Stimulated activated naive CD8-positive, alpha-beta T cell treated with anti-CD3 and anti-CD28 coated beads, Interleukin-15, amount 100 ng/mL, for 72 hours (primary cell): ENCODE data around the gene OBP2A.
A peak's percentile ranks its signal among the peaks of the same experiment; 100 is the strongest.
"Not testable (repeated sequence)": the region's sequence is repeated elsewhere in the genome, so short reads cannot be mapped to it uniquely, and the experiment has no call there.

ENCODE experiments used
- ATAC-seq: fragments of 150-1000 bp; cut with Tn5 transposase; 2 replicates; pipeline ENCODE4 v1.10.0; 2021; ENCODE audit warnings: mild to moderate bottlenecking, moderate library complexity
- DNase-seq, 2 donors: peaks; one replicate each; pipeline ENCODE4 v3.0.0; 2021 to 2022
- H3K27ac Mint-ChIP-seq, 2 donors: one replicate each; pipeline ENCODE4 v1.8.0; 2022; ENCODE audit warnings: mild to moderate bottlenecking in 2 of 2, mixed read lengths in 2 of 2, moderate library complexity in 2 of 2
- H3K27me3 Mint-ChIP-seq: one replicate; pipeline ENCODE4 v1.8.0; 2022; ENCODE audit warnings: mixed read lengths
- H3K4me1 Mint-ChIP-seq: one replicate; pipeline ENCODE4 v1.8.0; 2022; ENCODE audit warnings: mild to moderate bottlenecking, mixed read lengths
- H3K4me3 Mint-ChIP-seq, 2 donors: one replicate each; pipeline ENCODE4 v1.8.0; 2022; ENCODE audit warnings: mild to moderate bottlenecking in 2 of 2, mixed read lengths in 2 of 2, moderate library complexity in 1 of 2
- H3K9me3 Mint-ChIP-seq, 2 donors: one replicate each; pipeline ENCODE4 v1.8.0; 2022; ENCODE audit warnings: mixed read lengths in 2 of 2

OBP2A gene, protein sequence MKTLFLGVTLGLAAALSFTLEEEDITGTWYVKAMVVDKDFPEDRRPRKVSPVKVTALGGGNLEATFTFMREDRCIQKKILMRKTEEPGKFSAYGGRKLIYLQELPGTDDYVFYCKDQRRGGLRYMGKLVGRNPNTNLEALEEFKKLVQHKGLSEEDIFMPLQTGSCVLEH

DNA sequence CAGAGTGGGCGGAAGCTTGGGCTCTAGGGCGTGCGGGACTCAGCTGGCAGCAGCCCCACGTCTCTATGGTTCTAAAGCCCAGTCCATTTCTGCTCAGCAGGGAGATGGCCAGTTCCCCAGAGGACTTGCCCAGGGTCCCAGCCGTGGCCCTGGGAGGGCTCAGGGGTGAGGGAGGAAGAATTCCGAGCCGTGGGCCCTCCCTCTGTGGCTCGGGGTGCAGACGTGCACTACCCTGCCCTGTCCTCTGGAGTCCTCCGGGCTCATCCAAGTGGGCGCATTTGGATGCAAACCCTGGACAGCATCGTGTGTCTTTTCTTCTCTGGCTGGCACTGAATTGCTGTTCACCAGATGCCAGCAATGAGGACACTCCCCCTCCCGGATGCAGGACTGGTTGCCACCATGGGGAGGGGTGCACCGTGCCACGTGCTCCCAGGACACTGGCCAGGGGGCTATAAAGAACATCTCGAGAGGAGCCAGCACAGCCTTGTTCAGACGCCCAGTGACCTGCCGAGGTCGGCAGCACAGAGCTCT, at the start of gene OBP2A:
TSS of gene OBP2A (plus strand) at position 481 of the 531 bp plus-strand sequence. CDS start 55 bp downstream, outside the sequence.
- not testable (repeated sequence) for H3K27ac Mint-ChIP-seq, ATAC-seq

GRCh38 chr9:135498381-135499126, 47.4 kb upstream of the OBP2A start:
- no peaks in the 10 kb centered on the region for H3K9me3 Mint-ChIP-seq
- no peak overlapping the region for H3K4me3 Mint-ChIP-seq
- ATAC-seq (no peak), DNase-seq (no peak)
- peaks cover 30% of the 10 kb centered on the region for H3K4me1 Mint-ChIP-seq
- H3K27ac Mint-ChIP-seq, result no peak overlapping the region
- peaks cover 10% of the 10 kb centered on the region for H3K27me3 Mint-ChIP-seq

More for the DNA sequence above, at the start of gene OBP2A:
- peaks cover 11% of the 10 kb centered on the region for H3K27me3 Mint-ChIP-seq
- H3K9me3 Mint-ChIP-seq, DNase-seq, H3K4me1 Mint-ChIP-seq, H3K4me3 Mint-ChIP-seq: not testable (repeated sequence)

DNA sequence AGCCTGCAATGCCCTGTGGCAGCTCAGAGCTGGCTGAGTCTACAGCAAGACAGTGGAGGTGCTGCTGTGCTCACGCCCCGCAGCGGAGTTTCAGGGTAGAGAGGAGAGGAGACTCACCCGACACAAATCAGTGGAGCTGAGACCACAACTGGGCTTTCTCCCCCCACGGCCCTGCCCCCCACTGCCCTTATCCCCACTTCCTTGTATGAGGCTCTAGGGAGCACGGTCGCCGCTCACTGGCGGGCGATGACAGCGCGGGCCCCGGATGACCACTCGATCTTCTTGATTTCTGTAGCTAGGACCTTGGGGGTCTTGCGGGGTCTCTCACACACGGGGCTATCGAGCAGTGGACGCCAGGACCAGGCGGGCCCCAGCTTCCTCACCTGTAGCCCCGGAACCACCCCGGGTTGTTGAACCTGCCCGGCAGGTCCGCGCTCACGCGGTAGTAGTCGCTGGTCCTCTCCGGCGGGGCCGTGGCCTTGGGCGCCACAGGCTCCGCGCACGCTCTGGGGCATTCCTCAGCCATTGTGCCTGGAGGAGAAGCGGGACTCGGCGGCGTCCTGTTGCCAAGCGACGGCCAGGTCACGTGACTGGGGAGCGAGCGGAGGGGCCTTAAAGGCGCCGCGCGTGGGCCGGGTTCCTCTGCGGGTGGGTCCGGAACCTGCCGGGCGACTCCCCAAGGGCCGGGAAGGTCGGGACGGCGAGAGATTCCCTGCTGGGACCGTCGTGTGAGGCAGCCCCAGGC, 46.4 kb upstream of the OBP2A start:
- ATAC-seq (peak; percentile 53), DNase-seq (peak; percentile 69 to 80)
- Mint-ChIP-seq H3K4me1 (peaks cover 34% of the 10 kb centered on the region), H3K4me3 (peak overlapping the region; percentile 87 to 89), H3K9me3 (no peaks in the 10 kb centered on the region), H3K27me3 (peaks cover 10% of the 10 kb centered on the region), H3K27ac (peak overlapping the region in 1 of 2 donors; percentile 34)

DNA sequence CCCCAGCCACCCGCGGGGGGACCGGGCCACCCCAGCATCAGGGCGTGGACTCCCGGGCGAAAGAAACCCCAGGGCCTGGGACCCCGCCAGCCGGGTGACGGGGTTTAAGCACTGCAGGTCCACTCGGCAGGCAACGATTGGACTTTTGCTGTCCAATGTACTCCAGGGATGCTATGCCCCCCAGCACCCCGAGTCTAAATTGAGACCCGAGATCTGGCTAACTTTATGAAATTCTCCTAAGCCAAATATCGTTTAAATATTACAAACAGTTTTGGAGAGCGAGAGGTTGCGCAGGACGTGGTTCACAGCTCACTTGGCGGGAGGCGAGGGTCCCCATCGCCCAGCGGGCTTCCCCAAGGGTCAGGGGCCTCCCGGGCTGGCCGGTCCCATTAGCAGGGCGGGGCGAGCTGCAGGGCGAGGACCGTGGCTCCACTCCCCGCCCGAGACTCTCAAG, 45.8 kb upstream of the OBP2A start:
- Mint-ChIP-seq H3K27me3 (peaks cover 4% of the 10 kb centered on the region), H3K9me3 (no peaks in the 10 kb centered on the region), H3K4me3 (peak overlapping the region; percentile 89 to 94), H3K4me1 (peaks cover 34% of the 10 kb centered on the region), H3K27ac (no peak overlapping the region)
- ATAC-seq, result peak; percentile 5
- DNase-seq, result no peak

DNA sequence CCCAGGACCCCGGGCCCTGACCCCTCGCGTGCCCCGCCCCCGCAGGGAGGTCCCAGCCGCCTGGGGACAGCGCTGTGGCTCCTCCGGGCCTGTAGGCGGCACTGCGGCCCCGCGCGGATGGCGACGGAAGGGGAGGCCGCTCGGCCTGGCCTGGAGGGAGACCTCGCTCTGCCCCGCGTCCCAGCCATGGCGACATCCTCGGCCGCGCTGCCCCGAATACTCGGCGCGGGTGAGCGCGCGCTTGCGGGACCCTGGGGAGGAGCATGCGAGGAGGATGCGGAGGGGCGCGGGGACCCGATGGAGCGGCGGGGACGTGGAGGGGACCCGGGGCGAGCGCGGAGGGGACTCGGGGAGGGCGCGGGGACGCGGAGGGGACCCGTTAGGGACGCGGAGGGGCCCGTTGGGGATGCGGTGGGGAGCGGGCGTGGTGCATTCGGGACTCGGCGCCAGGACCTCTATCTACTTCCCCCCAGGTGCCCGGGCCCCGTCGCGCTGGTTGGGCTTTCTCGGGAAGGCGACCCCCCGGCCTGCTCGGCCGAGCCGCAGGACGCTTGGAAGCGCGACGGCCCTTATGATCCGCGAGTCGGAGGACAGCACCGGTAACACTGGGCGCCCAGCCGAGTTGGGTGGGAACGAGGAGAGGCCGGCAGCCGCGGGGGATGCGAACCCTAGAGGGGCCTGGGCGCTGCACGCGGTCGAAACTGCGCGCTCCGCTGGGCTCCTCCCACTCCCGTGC, 45.2 kb upstream of the OBP2A start, which contains the start of gene MRPS2:
TSS of gene MRPS2 (plus strand) at position 158 of the 736 bp plus-strand sequence. CDS start at position 187, 29 bp downstream.
- H3K27ac Mint-ChIP-seq, result peak within 1 kb of the TSS; percentile 98
- no peaks in the 10 kb centered on the region for H3K27me3 Mint-ChIP-seq
- peak; percentile 88 to 91 for DNase-seq
- peaks cover 34% of the 10 kb centered on the region for H3K4me1 Mint-ChIP-seq
- no peaks in the 10 kb centered on the region for H3K9me3 Mint-ChIP-seq
- ATAC-seq, result peak; percentile 95
- peak within 1 kb of the TSS; percentile 89 to 94 for H3K4me3 Mint-ChIP-seq

DNA sequence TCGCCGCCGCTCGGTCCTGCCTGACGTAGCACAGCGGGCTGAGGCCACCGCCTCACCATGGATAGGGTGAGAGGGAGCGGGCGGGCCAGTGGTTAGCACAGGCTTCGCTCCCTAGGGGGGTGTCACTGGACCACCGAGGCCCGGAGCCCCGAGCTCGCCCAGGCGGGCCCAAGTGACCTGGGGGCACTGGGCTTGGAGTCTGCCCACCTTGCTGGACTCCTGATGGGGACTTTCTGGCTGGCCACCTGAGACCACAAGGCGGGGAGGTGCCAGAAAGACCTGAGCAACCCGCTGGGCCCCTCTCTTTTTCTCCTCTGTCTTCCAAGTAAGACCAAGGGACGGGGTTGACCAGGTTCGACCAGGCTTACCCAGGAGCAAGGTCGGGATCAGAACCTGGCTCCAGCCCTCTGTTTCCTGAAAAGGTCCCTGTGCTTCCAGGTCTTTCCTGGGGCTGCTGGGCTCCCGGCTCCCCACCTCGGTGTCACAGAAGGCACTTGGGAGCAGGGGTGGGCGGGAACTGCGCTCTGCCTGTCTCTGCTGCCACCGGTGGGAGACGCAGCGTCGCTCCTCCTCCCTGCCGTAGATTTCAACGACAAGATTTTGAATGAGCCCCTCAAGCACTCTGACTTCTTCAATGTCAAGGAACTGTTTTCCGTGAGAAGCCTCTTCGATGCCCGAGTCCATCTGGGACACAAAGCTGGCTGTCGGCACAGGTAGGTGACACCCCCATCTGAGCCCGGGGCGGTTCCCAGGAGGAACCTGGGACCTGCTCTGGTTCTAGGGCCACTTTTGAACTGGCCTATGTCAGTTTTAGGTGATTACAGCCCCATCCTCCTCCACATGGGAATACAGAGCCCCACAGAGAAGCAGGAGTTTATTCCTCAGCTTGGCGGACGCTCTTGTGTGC, 44.4 kb upstream of the OBP2A start:
- Mint-ChIP-seq H3K9me3 (no peaks in the 10 kb centered on the region), H3K27me3 (no peaks in the 10 kb centered on the region), H3K4me3 (peak overlapping the region; percentile 89 to 94), H3K4me1 (peaks cover 34% of the 10 kb centered on the region), H3K27ac (peak overlapping the region; percentile 78 to 98)
- DNase-seq, result no peak
- ATAC-seq, result no peak

DNA sequence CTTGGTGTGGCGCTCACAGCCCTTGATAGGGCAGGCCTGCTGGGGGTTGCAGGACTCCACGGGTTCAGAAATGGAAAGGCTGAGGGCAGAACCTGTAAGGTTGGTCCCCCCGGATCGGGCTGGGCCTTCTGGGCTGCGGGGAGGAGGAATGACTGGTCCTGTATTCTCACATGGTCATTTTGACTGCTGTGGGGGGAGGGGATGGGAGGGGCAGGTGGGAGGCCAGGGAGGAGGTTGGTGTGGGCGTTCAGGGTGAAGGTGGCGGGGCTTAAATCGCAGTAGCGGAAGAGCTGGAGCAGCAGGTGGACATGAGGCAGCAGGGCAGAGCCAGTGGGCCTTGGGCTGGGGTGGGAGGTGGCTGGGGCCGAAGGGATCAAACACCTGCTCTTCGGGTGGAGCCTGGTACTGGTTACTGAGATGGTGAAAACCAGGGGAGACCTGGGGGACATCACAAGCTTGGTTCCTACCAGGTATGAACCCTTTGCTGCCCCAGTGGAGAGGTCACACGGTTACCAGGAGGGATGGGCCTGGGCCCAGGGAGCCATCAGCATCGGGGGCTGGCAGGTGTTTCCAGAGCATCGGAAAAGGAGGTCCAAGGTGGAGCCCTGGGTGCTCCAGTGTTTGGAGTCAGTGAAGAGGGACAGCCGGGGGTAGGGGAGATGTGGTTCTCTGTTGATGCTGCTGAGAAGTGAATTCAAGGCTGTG, 43.6 kb upstream of the OBP2A start:
- Mint-ChIP-seq H3K27ac (peak overlapping the region in 1 of 2 donors; percentile 93), H3K9me3 (no peaks in the 10 kb centered on the region), H3K4me1 (peaks cover 34% of the 10 kb centered on the region), H3K4me3 (peak overlapping the region; percentile 89 to 94), H3K27me3 (no peaks in the 10 kb centered on the region)
- ATAC-seq (no peak), DNase-seq (no peak)

DNA sequence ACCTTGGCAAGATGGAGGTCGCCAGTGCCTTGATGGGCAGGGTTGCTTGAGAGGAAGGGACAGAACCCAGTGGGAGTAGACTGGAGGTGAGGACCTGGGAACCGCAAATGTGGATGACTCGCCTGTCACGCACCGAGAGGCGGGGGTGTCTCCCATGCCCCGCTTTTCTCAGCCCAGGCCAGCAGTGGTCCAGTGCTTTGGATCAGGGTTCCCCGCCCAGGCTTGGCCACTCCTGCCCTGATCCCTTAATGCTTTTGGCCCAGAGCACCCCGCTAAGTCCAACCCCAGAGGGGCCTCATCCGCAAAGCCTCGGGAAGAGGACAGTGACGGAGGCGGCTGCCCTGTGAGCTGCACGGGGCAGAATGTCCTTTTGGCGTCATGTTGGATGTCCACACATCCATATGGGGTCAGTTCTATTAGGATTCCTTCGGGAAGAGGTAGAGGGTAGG, 43.0 kb upstream of the OBP2A start:
- no peak for ATAC-seq
- Mint-ChIP-seq H3K27ac (peak overlapping the region in 1 of 2 donors; percentile 83), H3K4me1 (peaks cover 34% of the 10 kb centered on the region), H3K4me3 (no peak overlapping the region), H3K27me3 (no peaks in the 10 kb centered on the region), H3K9me3 (peaks cover 0 to 2% of the 10 kb centered on the region in 2 donors)
- no peak for DNase-seq

- no peak overlapping the region for H3K27ac Mint-ChIP-seq
- ATAC-seq (no peak), DNase-seq (no peak)
- peaks cover 0 to 9% of the 10 kb centered on the region in 2 donors for H3K9me3 Mint-ChIP-seq
- H3K27me3 Mint-ChIP-seq, result peaks cover 7% of the 10 kb centered on the region
- peak overlapping the region in 1 of 2 donors; percentile 49 for H3K4me3 Mint-ChIP-seq
- peaks cover 34% of the 10 kb centered on the region for H3K4me1 Mint-ChIP-seq
These were observed 42.3 kb upstream of the OBP2A start for GRCh38 chr9:135503371-135504261.

DNA sequence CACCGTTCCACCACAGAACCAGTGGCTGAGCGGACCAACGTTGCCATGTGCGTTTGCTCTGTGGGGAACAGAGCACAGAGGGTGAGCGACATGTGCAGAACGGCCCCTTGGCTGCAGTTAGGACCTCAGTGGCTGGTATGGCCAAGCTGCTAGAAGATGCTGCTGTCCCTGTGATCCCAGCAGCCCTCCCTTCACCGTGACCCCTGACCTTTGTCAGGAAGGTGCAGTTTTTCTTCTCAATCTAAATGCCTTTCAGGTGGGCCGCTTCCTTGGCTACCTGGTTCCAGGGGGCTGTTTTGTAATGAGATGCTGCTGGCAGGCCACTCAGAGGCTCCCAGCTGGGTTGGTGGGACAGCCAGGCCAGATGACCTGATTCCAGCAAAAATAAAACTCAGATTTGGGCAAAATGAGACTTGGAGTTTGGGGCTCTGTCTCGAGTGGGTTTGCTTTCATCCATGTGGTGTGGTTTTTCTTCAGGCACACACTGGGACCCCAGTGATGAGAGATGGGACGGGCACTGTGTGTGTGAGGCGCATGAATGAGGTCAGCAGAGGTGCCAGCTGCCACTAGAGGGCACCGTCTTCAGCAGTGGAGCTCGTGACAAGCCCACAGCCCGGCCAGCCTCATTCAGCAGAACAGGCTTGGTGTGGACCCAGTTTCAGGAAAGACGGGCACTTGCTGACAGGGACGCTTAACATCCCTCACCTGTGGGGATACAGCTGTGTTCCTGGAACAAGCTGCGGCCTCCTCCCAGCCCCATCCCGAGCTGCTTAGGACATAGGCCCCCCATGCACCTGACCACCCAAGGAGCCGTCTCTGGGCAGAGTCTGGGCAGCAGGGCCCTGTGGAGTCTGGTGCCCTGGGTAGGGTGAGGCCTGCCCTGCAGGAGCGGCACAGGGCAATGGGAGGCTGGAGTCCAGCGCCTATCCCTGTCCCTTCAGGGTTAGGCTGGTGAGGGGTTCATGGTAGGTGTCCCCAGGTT, 41.4 kb upstream of the OBP2A start:
- Mint-ChIP-seq H3K4me1 (peaks cover 30% of the 10 kb centered on the region), H3K27me3 (peaks cover 9% of the 10 kb centered on the region), H3K9me3 (peaks cover 0 to 18% of the 10 kb centered on the region in 2 donors), H3K27ac (peak overlapping the region in 1 of 2 donors; percentile 67), H3K4me3 (no peak overlapping the region)
- ATAC-seq, result peak; percentile 37
- peak; percentile 54 to 55 for DNase-seq

GRCh38 chr9:135505406-135506187, 40.3 kb upstream of the OBP2A start:
- Mint-ChIP-seq H3K27ac (peak overlapping the region in 1 of 2 donors; percentile 82), H3K27me3 (peaks cover 9% of the 10 kb centered on the region), H3K9me3 (peaks cover 0 to 19% of the 10 kb centered on the region in 2 donors), H3K4me1 (peaks cover 28% of the 10 kb centered on the region), H3K4me3 (no peak overlapping the region)
- DNase-seq (no peak), ATAC-seq (no peak)
